Smooth muscle cell (in vitro differentiated cells): ENCODE measurements around the gene LY6G6C. TPM values are rescaled to one million over a fixed set of nuclear protein-coding genes. Genes with fewer than 3 reads are reported as not detected.

Source experiments
- DNase-seq: peaks from one replicate; lab custom pipeline; 2025; ENCODE audit not compliant: unreplicated experiment; lab: John Stamatoyannopoulos, UW
- H2AFZ ChIP-seq: fragments of 200-600 bp; sonication (generic); 2 replicates; pipeline ENCODE4 v1.6.0; 2016; ENCODE audit warnings: antibody characterized with exemption, low read depth, mild to moderate bottlenecking
- H3F3A ChIP-seq: fragments of 200-600 bp; sonication (generic); 2 replicates; pipeline ENCODE4 v1.6.0; 2017; ENCODE audit warnings: antibody characterized with exemption, low read depth
- H3K27ac ChIP-seq: fragments of 200-600 bp; sonication (generic); 2 replicates; pipeline ENCODE4 v1.5.1; 2016; ENCODE audit warnings: low read depth, mild to moderate bottlenecking
- H3K27me3 ChIP-seq: fragments of 200-600 bp; sonication (generic); 2 replicates; pipeline ENCODE4 v1.6.1; 2016; ENCODE audit warnings: low read depth, mild to moderate bottlenecking
- H3K36me3 ChIP-seq: fragments of 200-600 bp; sonication (generic); 2 replicates; pipeline ENCODE4 v1.5.1; 2016; ENCODE audit warnings: low read depth
- H3K4me1 ChIP-seq: fragments of 200-600 bp; sonication (generic); 2 replicates; pipeline ENCODE4 v1.5.1; 2016; ENCODE audit warnings: low read depth
- H3K4me2 ChIP-seq: fragments of 200-600 bp; sonication (generic); 2 replicates; pipeline ENCODE4 v1.6.0; 2016; ENCODE audit warnings: mild to moderate bottlenecking
- H3K4me3 ChIP-seq: fragments of 200-600 bp; sonication (generic); 2 replicates; pipeline ENCODE4 v1.5.1; 2016; ENCODE audit warnings: mild to moderate bottlenecking
- H3K79me2 ChIP-seq: fragments of 200-600 bp; sonication (generic); 2 replicates; pipeline ENCODE4 v1.6.0; 2016; ENCODE audit warnings: low read depth, mild to moderate bottlenecking
- H3K9ac ChIP-seq: fragments of 200-600 bp; sonication (generic); 2 replicates; pipeline ENCODE4 v1.6.0; 2016; ENCODE audit warnings: low read depth
- H3K9me3 ChIP-seq: fragments of 200-600 bp; sonication (generic); replicated peaks from 2 replicates; pipeline ENCODE4 v1.5.1; 2016; ENCODE audit warnings: low read depth
- H4K20me1 ChIP-seq: fragments of 200-600 bp; sonication (generic); 2 replicates; pipeline ENCODE4 v1.6.0; 2016; ENCODE audit warnings: low read depth
- WGBS: methylation state at CpG from one replicate; pipeline ENCODE4 v1.1.7; 2016; ENCODE audit warnings: low lambda C conversion rate; 5-methylcytosine and 5-hydroxymethylcytosine counted together
- polyA plus RNA-seq: library from polyadenylated mRNA; unstranded; fragments of >200 nt; fragmentation: Nextera tagmentation; extraction: Ambion mirVana; gene quantifications from 2 replicates; pipeline ENCODE4 v1.2.1, GENCODE V29; 2016
- total RNA-seq: library from RNA; depleted of rRNA; stranded (reverse); fragments of >200 nt; gene quantifications from 2 replicates; pipeline ENCODE4 v1.2.3, GENCODE V29; 2014
- TF ChIP-seq, protein P1 (sequence below): fragments of 200-600 bp; sonication (generic); IDR thresholded peaks from 2 replicates; pipeline ENCODE4 v1.5.1; 2017; ENCODE audit warnings: borderline replicate concordance, mild to moderate bottlenecking, antibody characterized with exemption; ENCODE audit not compliant: insufficient read depth, poor library complexity, severe bottlenecking

Gene LY6G6C
- total and polyA plus RNA-seq, 2 experiments from 2014 or later: 3.8 to 3.9 TPM

DNA sequence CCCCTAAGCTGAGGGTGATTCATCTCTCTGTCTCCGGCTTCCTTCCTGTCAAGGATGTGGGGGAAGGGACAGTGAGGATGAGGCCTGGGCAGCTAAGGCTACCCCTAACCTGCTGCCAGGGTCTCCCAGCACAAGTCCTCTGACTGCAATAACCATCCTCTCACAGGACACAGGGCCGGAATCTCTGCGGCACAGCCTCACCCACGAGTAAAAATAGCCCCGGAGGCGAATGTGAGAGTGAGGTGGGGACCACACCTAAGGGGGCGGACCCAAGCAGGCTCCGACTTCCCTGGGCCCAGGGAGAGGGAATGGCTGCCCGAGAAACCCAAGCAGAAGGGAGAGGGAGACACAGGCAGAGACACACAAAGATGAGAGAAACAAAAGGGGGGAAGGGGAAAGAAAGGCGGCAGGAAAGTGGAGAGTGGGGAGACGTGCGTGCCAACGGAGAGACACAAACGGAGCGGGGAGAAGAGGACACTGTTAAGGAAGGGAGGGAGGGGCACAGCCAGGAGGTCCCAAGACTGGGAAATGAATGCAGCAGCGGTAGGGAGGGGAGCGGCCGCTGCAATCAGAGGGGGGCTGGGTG, 13.4 kb upstream of the LY6G6C start:
- peaks cover 47% of the 10 kb centered on the region for H3K79me2 ChIP-seq
- 1% methylated on average over 16 of the region's 18 CpGs for WGBS

DNA sequence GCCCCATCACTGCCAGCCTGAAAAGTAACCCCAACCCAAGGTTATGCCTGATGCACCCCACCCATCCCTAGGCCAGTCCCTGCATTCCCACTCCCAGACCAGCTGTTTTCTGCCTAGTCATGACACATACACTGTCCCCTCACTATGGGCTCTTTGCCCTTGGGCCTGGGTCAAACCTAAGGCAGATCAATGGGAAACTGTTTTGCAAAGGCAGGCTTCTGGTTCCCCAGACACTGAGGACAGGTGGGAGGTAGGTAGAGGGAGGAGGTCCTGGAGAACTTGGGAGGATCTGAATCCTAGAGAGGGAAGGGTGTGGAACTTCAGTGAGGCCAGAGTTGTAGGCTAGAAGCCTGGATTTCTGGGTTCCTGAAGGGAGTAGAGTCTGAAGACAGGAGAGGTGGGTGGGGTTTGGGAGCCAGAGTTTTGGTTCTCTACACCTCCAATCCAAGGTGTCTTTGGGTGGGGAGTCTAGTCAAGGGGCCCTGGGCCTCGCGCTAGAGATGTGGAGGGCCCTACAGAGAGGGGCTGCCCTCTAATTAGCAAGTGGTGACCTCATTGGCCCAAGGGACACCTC, 12.8 kb upstream of the LY6G6C start:
- 0% methylated on average over 2 of the region's 2 CpGs for WGBS
- Histone ChIP-seq H3K36me3 (no peaks in the 10 kb centered on the region), H3K27me3 (no peaks in the 10 kb centered on the region), H3K9me3 (no peaks in the 10 kb centered on the region), H3K27ac (peak overlapping the region; percentile 84), H3K4me2 (peak overlapping the region; percentile 100), H3F3A (peaks cover 60% of the 10 kb centered on the region), H4K20me1 (peaks cover 45% of the 10 kb centered on the region), H3K79me2 (peaks cover 47% of the 10 kb centered on the region), H3K9ac (peak overlapping the region; percentile 89), H2AFZ (no peak overlapping the region), H3K4me3 (peak overlapping the region; percentile 99), H3K4me1 (peaks cover 43% of the 10 kb centered on the region)
- TF ChIP-seq, protein P1, sequence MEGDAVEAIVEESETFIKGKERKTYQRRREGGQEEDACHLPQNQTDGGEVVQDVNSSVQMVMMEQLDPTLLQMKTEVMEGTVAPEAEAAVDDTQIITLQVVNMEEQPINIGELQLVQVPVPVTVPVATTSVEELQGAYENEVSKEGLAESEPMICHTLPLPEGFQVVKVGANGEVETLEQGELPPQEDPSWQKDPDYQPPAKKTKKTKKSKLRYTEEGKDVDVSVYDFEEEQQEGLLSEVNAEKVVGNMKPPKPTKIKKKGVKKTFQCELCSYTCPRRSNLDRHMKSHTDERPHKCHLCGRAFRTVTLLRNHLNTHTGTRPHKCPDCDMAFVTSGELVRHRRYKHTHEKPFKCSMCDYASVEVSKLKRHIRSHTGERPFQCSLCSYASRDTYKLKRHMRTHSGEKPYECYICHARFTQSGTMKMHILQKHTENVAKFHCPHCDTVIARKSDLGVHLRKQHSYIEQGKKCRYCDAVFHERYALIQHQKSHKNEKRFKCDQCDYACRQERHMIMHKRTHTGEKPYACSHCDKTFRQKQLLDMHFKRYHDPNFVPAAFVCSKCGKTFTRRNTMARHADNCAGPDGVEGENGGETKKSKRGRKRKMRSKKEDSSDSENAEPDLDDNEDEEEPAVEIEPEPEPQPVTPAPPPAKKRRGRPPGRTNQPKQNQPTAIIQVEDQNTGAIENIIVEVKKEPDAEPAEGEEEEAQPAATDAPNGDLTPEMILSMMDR: no peak
- no peak for DNase-seq

More for the DNA sequence above, 13.4 kb upstream of the LY6G6C start:
- Histone ChIP-seq H3F3A (peaks cover 60% of the 10 kb centered on the region), H4K20me1 (peaks cover 45% of the 10 kb centered on the region), H3K36me3 (no peaks in the 10 kb centered on the region), H3K4me1 (peaks cover 44% of the 10 kb centered on the region), H3K27ac (peak overlapping the region; percentile 84), H3K4me3 (peak overlapping the region; percentile 99), H3K4me2 (peak overlapping the region; percentile 100), H3K9ac (peak overlapping the region; percentile 89), H2AFZ (no peak overlapping the region), H3K27me3 (no peaks in the 10 kb centered on the region), H3K9me3 (no peaks in the 10 kb centered on the region)
- TF ChIP-seq, protein P1: no peak
- no peak for DNase-seq

DNA sequence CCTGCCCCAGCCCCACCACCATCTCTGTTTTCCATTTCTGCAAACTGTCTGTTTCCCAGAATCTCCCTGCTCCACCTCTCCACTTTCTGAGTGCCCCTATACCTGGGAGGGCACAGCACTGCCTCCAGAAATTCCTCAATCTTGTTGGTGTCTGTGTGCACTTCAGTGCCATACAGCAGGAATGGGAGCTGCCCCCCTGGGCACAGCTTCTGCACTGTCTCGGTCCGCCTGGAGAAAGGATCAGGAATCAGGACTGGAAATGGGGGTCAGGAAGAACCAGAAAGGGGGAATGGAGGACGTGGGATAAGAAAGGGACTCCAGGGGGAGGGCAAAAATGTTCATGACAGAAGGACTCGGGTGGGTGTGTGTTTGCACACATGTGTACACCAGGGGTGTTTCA, 12.2 kb upstream of the LY6G6C start:
- peak overlapping the region; percentile 100 for H3K4me2 ChIP-seq
- H3K27ac ChIP-seq: peak overlapping the region; percentile 84
- H3K27me3 ChIP-seq: no peaks in the 10 kb centered on the region
- peak overlapping the region; percentile 89 for H3K9ac ChIP-seq
- H3K9me3 ChIP-seq: no peaks in the 10 kb centered on the region
- 94% methylated on average over 4 of the region's 4 CpGs for WGBS
- H2AFZ ChIP-seq: no peak overlapping the region
- H3K79me2 ChIP-seq: peaks cover 51% of the 10 kb centered on the region
- H3K4me1 ChIP-seq: peaks cover 42% of the 10 kb centered on the region
- peak overlapping the region; percentile 99 for H3K4me3 ChIP-seq
- no peaks in the 10 kb centered on the region for H3K36me3 ChIP-seq
- TF ChIP-seq, protein P1: no peak
- H3F3A ChIP-seq: peaks cover 60% of the 10 kb centered on the region
- DNase-seq: no peak
- peaks cover 49% of the 10 kb centered on the region for H4K20me1 ChIP-seq

DNA sequence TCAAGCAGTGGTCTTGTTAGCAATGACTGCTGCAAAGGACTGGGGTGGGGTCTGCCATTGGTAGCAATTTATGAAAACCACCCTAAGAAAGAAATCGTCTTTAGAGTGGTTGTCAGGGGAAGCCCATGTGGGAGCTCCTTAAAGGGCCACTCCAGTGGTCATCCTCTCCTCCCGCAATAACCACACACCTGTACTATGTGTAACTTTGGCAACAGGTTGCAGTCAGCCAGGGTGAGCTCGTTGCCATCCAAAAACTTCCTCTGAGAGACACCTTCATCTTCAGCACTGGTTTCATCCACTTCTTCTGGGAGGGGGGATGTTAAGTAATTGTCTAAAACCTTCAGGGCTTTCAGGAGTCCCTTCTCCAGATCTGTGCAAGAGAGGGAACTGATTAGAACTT, 10.5 kb upstream of the LY6G6C start:
- Histone ChIP-seq H3K27ac (peak overlapping the region; percentile 35), H3K4me1 (peaks cover 28% of the 10 kb centered on the region), H3K79me2 (peaks cover 53% of the 10 kb centered on the region), H3K4me3 (no peak overlapping the region), H3K36me3 (no peaks in the 10 kb centered on the region), H3F3A (peaks cover 56% of the 10 kb centered on the region), H3K9me3 (no peaks in the 10 kb centered on the region), H3K9ac (no peak overlapping the region), H3K4me2 (no peak overlapping the region), H4K20me1 (peaks cover 56% of the 10 kb centered on the region), H2AFZ (no peak overlapping the region), H3K27me3 (no peaks in the 10 kb centered on the region)
- 97% methylated on average over 3 of the region's 3 CpGs for WGBS
- TF ChIP-seq, protein P1: no peak
- DNase-seq: no peak
